Neuronal stem cell (in vitro differentiated cells): Measurements from ENCODE around the gene NGFR.

Experiments used
- DNase-seq: peaks from one replicate; pipeline ENCODE4 v3.0.0-alpha.2; 2013; ENCODE audit warnings: low spot score
- H2AFZ ChIP-seq: one replicate; pipeline ENCODE4 v1.6.1; 2013; ENCODE audit warnings: mild to moderate bottlenecking, low read length, inconsistent platforms
- H2AK5ac ChIP-seq: 2 replicates; pipeline ENCODE4 v1.6.1; 2013; ENCODE audit warnings: low read depth, mild to moderate bottlenecking, inconsistent platforms, low read length, moderate library complexity, mixed read lengths
- H2BK120ac ChIP-seq: 2 replicates; pipeline ENCODE4 v1.6.1; 2013; ENCODE audit warnings: low read depth, mild to moderate bottlenecking, inconsistent platforms, low read length, moderate library complexity, mixed read lengths
- H2BK12ac ChIP-seq: one replicate; pipeline ENCODE4 v1.6.1; 2013; ENCODE audit warnings: low read length, inconsistent platforms
- H2BK15ac ChIP-seq: 2 replicates; pipeline ENCODE4 v1.6.1; 2013; ENCODE audit warnings: mild to moderate bottlenecking, low read length, inconsistent platforms, mixed read lengths
- H2BK5ac ChIP-seq: one replicate; pipeline ENCODE4 v1.6.1; 2013; ENCODE audit warnings: inconsistent platforms, mild to moderate bottlenecking, low read length, moderate library complexity
- H3K14ac ChIP-seq: one replicate; pipeline ENCODE4 v1.6.1; 2013; ENCODE audit warnings: low read length, inconsistent platforms
- H3K18ac ChIP-seq: 2 replicates; pipeline ENCODE4 v1.6.1; 2013; ENCODE audit warnings: low read length, inconsistent platforms
- H3K23ac ChIP-seq: 2 replicates; pipeline ENCODE4 v1.6.1; 2013; ENCODE audit warnings: low read depth, mild to moderate bottlenecking, mixed read lengths, low read length, inconsistent platforms; ENCODE audit not compliant: poor library complexity
- H3K27ac ChIP-seq: replicated peaks from 3 replicates; pipeline ENCODE4 v1.5.1; 2013; ENCODE audit warnings: low read length, inconsistent platforms
- H3K27me3 ChIP-seq, 3 experiments: 2 replicates each; pipeline ENCODE4 v1.6.1; 2013; ENCODE audit warnings: low read length in 3 of 3, mild to moderate bottlenecking in 2 of 3, inconsistent platforms in 1 of 3, low read depth in 1 of 3, mixed read lengths in 1 of 3, moderate library complexity in 1 of 3; ENCODE audit not compliant: control insufficient read depth in 3 of 3, insufficient read depth in 3 of 3
- H3K36me3 ChIP-seq, 2 donors: replicated peaks in 1 of 2; 2 replicates each; pipeline ENCODE4 v1.6.1; 2013; ENCODE audit warnings: low read length in 2 of 2; ENCODE audit not compliant: control insufficient read depth in 2 of 2, insufficient read depth in 2 of 2
- H3K4ac ChIP-seq: 2 replicates; pipeline ENCODE4 v1.6.1; 2013; ENCODE audit warnings: inconsistent platforms, mild to moderate bottlenecking, low read length, moderate library complexity
- H3K4me1 ChIP-seq, 2 donors: 1 replicate in 1 of 2; 2 replicates in 1 of 2; pipeline ENCODE4 v1.6.1; 2013; ENCODE audit warnings: low read length in 2 of 2, low read depth in 1 of 2; ENCODE audit not compliant: control insufficient read depth in 2 of 2, insufficient read depth in 1 of 2
- H3K4me2 ChIP-seq: one replicate; pipeline ENCODE4 v1.6.1; 2013; ENCODE audit warnings: mild to moderate bottlenecking, low read length, inconsistent platforms; ENCODE audit not compliant: insufficient read depth, poor library complexity, severe bottlenecking
- H3K4me3 ChIP-seq, 2 donors: 2 replicates each; pipeline ENCODE4 v1.5.1; 2013; ENCODE audit warnings: low read length in 2 of 2, mild to moderate bottlenecking in 2 of 2, inconsistent platforms in 1 of 2, moderate library complexity in 1 of 2
- H3K79me1 ChIP-seq: one replicate; pipeline ENCODE4 v1.6.1; 2013; ENCODE audit warnings: low read depth, mild to moderate bottlenecking, inconsistent platforms, low read length, moderate library complexity
- H3K9ac ChIP-seq: one replicate; pipeline ENCODE4 v1.6.1; 2013; ENCODE audit warnings: mild to moderate bottlenecking, low read depth, low read length, inconsistent platforms; ENCODE audit not compliant: poor library complexity
- H3K9me3 ChIP-seq, 2 donors: replicated peaks in 1 of 2; 2 replicates each; pipeline versions ENCODE3 to v1.6.1; 2013; ENCODE audit warnings: low read length in 2 of 2, mild to moderate bottlenecking in 2 of 2, inconsistent platforms in 1 of 2, low read depth in 1 of 2, mixed read lengths in 1 of 2, moderate library complexity in 1 of 2; ENCODE audit not compliant: control insufficient read depth in 2 of 2, insufficient read depth in 1 of 2
- H4K8ac ChIP-seq: one replicate; pipeline ENCODE4 v1.6.1; 2013; ENCODE audit warnings: low read depth, mild to moderate bottlenecking, inconsistent platforms, low read length, moderate library complexity
- H4K91ac ChIP-seq: one replicate; pipeline ENCODE4 v1.6.1; 2013; ENCODE audit warnings: low read length, low read depth, mild to moderate bottlenecking, inconsistent platforms; ENCODE audit not compliant: poor library complexity
- WGBS, 2 donors: extraction: QIAGEN DNeasy Blood & Tissue Kit; methylation state at CpG; one replicate each; pipeline ENCODE4 v1.1.7; 2013; ENCODE audit warnings: missing lambda C conversion rate in 2 of 2, mixed read lengths in 1 of 2; ENCODE audit not compliant: insufficient read length in 2 of 2, insufficient replicate concordance in 1 of 2; ENCODE audit errors: extremely low coverage in 2 of 2; 5-methylcytosine and 5-hydroxymethylcytosine counted together

Gene NGFR

GRCh38 chr17:49484588-49484987, 10.5 kb upstream of the NGFR start:
- Histone ChIP-seq H3K79me1 (no peaks in the 10 kb centered on the region), H3K36me3 (no peaks in the 10 kb centered on the region), H2BK120ac (no peak overlapping the region), H2AFZ (no peak overlapping the region), H4K8ac (no peak overlapping the region), H3K4ac (no peak overlapping the region), H3K4me3 (no peak overlapping the region), H2BK5ac (no peak overlapping the region), H4K91ac (no peak overlapping the region), H3K14ac (no peak overlapping the region), H3K4me2 (no peak overlapping the region), H3K4me1 (peaks cover 0 to 27% of the 10 kb centered on the region in 2 donors), H2BK15ac (no peak overlapping the region), H3K9me3 (no peaks in the 10 kb centered on the region), H3K23ac (no peak overlapping the region), H2BK12ac (no peak overlapping the region), H3K27me3 (peaks cover 0 to 90% (median 0%) of the 10 kb centered on the region in 3 experiments), H2AK5ac (no peak overlapping the region), H3K27ac (no peak overlapping the region), H3K18ac (no peak overlapping the region), H3K9ac (no peak overlapping the region)
- no peak for DNase-seq
- WGBS, 2 donors: no CpG with 5 or more reads among the region's 10 CpGs

- H3K18ac ChIP-seq: peak overlapping the region; percentile 94
- peak overlapping the region; percentile 79 for H2BK15ac ChIP-seq
- peak; percentile 56 for DNase-seq
- WGBS, 2 donors: no CpG with 5 or more reads among the region's 13 CpGs
- H3K79me1 ChIP-seq: no peaks in the 10 kb centered on the region
- H3K14ac ChIP-seq: no peak overlapping the region
- peaks cover 0 to 29% of the 10 kb centered on the region in 2 donors for H3K4me1 ChIP-seq
- H3K9ac ChIP-seq: no peak overlapping the region
- H2BK12ac ChIP-seq: peak overlapping the region; percentile 35
- peaks cover 0 to 90% (median 0%) of the 10 kb centered on the region in 3 experiments for H3K27me3 ChIP-seq
- H4K8ac ChIP-seq: no peak overlapping the region
- H3K36me3 ChIP-seq: no peaks in the 10 kb centered on the region
- peak overlapping the region; percentile 32 for H3K4ac ChIP-seq
- H3K4me3 ChIP-seq: no peak overlapping the region
- H3K9me3 ChIP-seq: no peaks in the 10 kb centered on the region
- peak overlapping the region; percentile 95 for H2AFZ ChIP-seq
- peak overlapping the region; percentile 91 for H2BK120ac ChIP-seq
- H3K4me2 ChIP-seq: no peak overlapping the region
- H3K23ac ChIP-seq: no peak overlapping the region
- peak overlapping the region; percentile 43 for H2BK5ac ChIP-seq
- no peak overlapping the region for H4K91ac ChIP-seq
- no peak overlapping the region for H3K27ac ChIP-seq
- H2AK5ac ChIP-seq: peak overlapping the region; percentile 95
These were observed 9.0 kb upstream of the NGFR start for GRCh38 chr17:49486012-49486641.

GRCh38 chr17:49487183-49487582, 7.9 kb upstream of the NGFR start:
- Histone ChIP-seq H3K9me3 (no peaks in the 10 kb centered on the region), H3K18ac (peak overlapping the region; percentile 68), H3K4me3 (no peak overlapping the region), H2BK5ac (peak overlapping the region; percentile 43), H3K23ac (no peak overlapping the region), H2BK120ac (peak overlapping the region; percentile 64), H3K79me1 (peaks cover 2% of the 10 kb centered on the region), H3K36me3 (no peaks in the 10 kb centered on the region), H3K14ac (no peak overlapping the region), H3K27me3 (peaks cover 0 to 92% (median 0%) of the 10 kb centered on the region in 3 experiments), H2AFZ (no peak overlapping the region), H3K4ac (no peak overlapping the region), H4K8ac (no peak overlapping the region), H3K9ac (peak overlapping the region; percentile 63), H2BK12ac (no peak overlapping the region), H4K91ac (no peak overlapping the region), H2AK5ac (peak overlapping the region; percentile 95), H2BK15ac (peak overlapping the region; percentile 79), H3K4me2 (no peak overlapping the region), H3K27ac (no peak overlapping the region), H3K4me1 (peaks cover 0 to 31% of the 10 kb centered on the region in 2 donors)
- WGBS, 2 donors: no CpG with 5 or more reads among the region's 8 CpGs
- no peak for DNase-seq

DNA sequence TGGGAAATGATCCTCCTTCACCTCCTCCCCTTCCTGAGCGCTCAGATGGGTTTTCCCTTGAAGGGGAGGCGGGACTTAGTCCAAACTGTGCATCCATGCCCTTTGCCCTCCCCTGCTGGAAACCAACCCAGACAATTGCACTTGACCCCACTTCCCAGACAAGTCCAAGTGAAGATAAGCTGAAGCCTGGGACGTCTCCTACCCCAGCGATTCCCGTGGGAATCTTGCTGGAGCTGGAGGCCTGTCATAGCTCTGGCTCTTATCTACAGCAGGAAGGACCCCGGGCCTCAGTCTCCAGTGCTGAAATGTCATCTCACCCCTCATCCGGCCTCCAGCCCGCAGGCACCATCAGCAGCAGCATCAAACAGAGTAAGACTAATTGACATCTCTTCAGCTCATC, 6.5 kb upstream of the NGFR start:
- no peak overlapping the region for H4K8ac ChIP-seq

More for the DNA sequence above, 6.5 kb upstream of the NGFR start:
- Histone ChIP-seq H4K91ac (no peak overlapping the region), H2AK5ac (peak overlapping the region; percentile 81), H3K23ac (no peak overlapping the region), H3K4me2 (no peak overlapping the region), H3K9me3 (no peaks in the 10 kb centered on the region), H2BK15ac (peak overlapping the region; percentile 75), H3K4me3 (no peak overlapping the region), H3K18ac (peak overlapping the region; percentile 52), H2BK5ac (no peak overlapping the region), H2BK12ac (no peak overlapping the region), H3K14ac (no peak overlapping the region), H3K27me3 (peaks cover 0 to 90% (median 0%) of the 10 kb centered on the region in 3 experiments), H3K27ac (no peak overlapping the region), H2BK120ac (peak overlapping the region; percentile 9), H3K4ac (no peak overlapping the region), H3K4me1 (peaks cover 0 to 26% of the 10 kb centered on the region in 2 donors), H3K36me3 (no peaks in the 10 kb centered on the region), H3K9ac (no peak overlapping the region), H3K79me1 (peaks cover 2% of the 10 kb centered on the region), H2AFZ (no peak overlapping the region)
- WGBS, 2 donors: no CpG with 5 or more reads among the region's 8 CpGs
- no peak for DNase-seq
